Stomach (tissue), 9 donors: Measurements from ENCODE around the gene SPACA4. TPM values are rescaled to one million over a fixed set of nuclear protein-coding genes. Genes with fewer than 3 reads are reported as not detected.

ENCODE experiments used
- DNase-seq, 2 donors: peaks; one replicate each; pipeline versions ENCODE4 v3.0.0 to v3.0.0-alpha.2; 2013 to 2019
- H3K27ac ChIP-seq, 5 donors: fragments of 200-600 bp in 4 of 5; sonication (generic) in 4 of 5; one replicate each; pipeline ENCODE4 v1.5.1; 2013 to 2019; ENCODE audit warnings: mild to moderate bottlenecking in 1 of 5, moderate library complexity in 1 of 5
- H3K27me3 ChIP-seq, 3 donors: fragments of 200-600 bp; sonication (generic); one replicate each; pipeline ENCODE4 v1.5.1; 2017 to 2019; ENCODE audit warnings: mixed run types in 1 of 3
- H3K36me3 ChIP-seq, 4 donors: fragments of 200-600 bp; sonication (generic); 1 replicate in 3 of 4; 2 replicates in 1 of 4; pipeline ENCODE4 v1.5.1; 2016 to 2019
- H3K4me1 ChIP-seq, 4 donors: fragments of 200-600 bp; sonication (generic); one replicate each; pipeline ENCODE4 v1.5.1; 2016 to 2019
- H3K4me3 ChIP-seq, 4 donors: fragments of 200-600 bp; sonication (generic) in 3 of 4; one replicate each; pipeline ENCODE4 v1.5.1; 2016 to 2019; ENCODE audit warnings: mild to moderate bottlenecking in 1 of 4
- H3K9me3 ChIP-seq, 4 donors: fragments of 200-600 bp; sonication (generic); one replicate each; pipeline ENCODE4 v1.5.1; 2016 to 2019
- CTCF ChIP-seq, 7 experiments: fragments of 450-650 bp in 4 of 7; fragments of 200-600 bp in 3 of 7; sonication (generic) in 3 of 7; IDR thresholded peaks; one replicate each; pipeline ENCODE4 v1.5.1; 2016 to 2019; ENCODE audit warnings: antibody characterized with exemption in 7 of 7, control low read depth in 2 of 7, mild to moderate bottlenecking in 1 of 7
- EP300 ChIP-seq: sonication (generic); formaldehyde crosslinking; IDR thresholded peaks from one replicate; pipeline ENCODE4 v1.6.1; 2017; ENCODE audit warnings: antibody characterized with exemption
- POLR2A ChIP-seq, 4 donors: fragments of 450-650 bp; IDR thresholded peaks; one replicate each; pipeline ENCODE4 v1.6.1; 2016; ENCODE audit warnings: antibody characterized with exemption in 4 of 4, control low read depth in 2 of 4, mild to moderate bottlenecking in 1 of 4, moderate library complexity in 1 of 4
- POLR2AphosphoS5 ChIP-seq, 3 donors: sonication (generic); formaldehyde crosslinking; IDR thresholded peaks; one replicate each; pipeline ENCODE4 v1.6.1; 2016; ENCODE audit warnings: antibody characterized with exemption in 3 of 3
- WGBS, 5 donors: extraction: QIAGEN DNeasy Blood & Tissue Kit in 3 of 5; methylation state at CpG; one replicate each; pipeline versions ENCODE4 v1.1.5 to v1.1.7; 2013 to 2018; 5-methylcytosine and 5-hydroxymethylcytosine counted together
- intact Hi-C: fragments of 100-400 bp; cut with DNase I; formaldehyde crosslinking; loops from one replicate; pipeline ENCODE4 v1.15.1; 2023; ENCODE audit warnings: low total_unique reads
- polyA plus RNA-seq, 3 donors: library from polyadenylated mRNA; stranded (reverse); fragments of 200-250 nt; gene quantifications; one replicate each; pipeline ENCODE4 v1.2.3, GENCODE V29; 2013
- total RNA-seq, 5 donors: library from RNA; depleted of rRNA; stranded (reverse); fragments of >200 nt; gene quantifications; one replicate each; pipeline versions ENCODE4 v1.1.0 to v1.2.3, GENCODE V29; 2014 to 2016
- donor health status: healthy with polysubstance abuse.
- donor health status: Bipolar disorder and iron deficiency.
- donor health status: healthy.

The SPACA4 gene
- total and polyA plus RNA-seq, 8 donors, result not detected

- TF ChIP-seq EP300 (no peak), POLR2AphosphoS5 (IDR thresholded peaks at IDR 0.05) (no peak), CTCF (IDR thresholded peaks at IDR 0.05) (no peak), POLR2A (IDR thresholded peaks at IDR 0.05) (no peak)
- intact Hi-C loops, result no loop called here
- DNase-seq, result no peak
Measured at GRCh38 chr19:48591021-48591420, 15.5 kb upstream of the SPACA4 start.

GRCh38 chr19:48595171-48595570 is 11.4 kb upstream of the SPACA4 start:
- no peaks in the 10 kb centered on the region for H3K4me1 ChIP-seq
- DNase-seq, result no peak
- peaks cover 0 to 18% (median 0%) of the 10 kb centered on the region in 3 donors for H3K27me3 ChIP-seq
- intact Hi-C loops, result no loop called here
- no peak overlapping the region for H3K27ac ChIP-seq
- H3K4me3 ChIP-seq, result no peak overlapping the region
- no peaks in the 10 kb centered on the region for H3K9me3 ChIP-seq
- 82 to 90% (median 88%) methylated on average over 9 of the region's 9 CpGs for WGBS, 5 donors
- TF ChIP-seq POLR2A (IDR thresholded peaks at IDR 0.05) (no peak), EP300 (no peak), POLR2AphosphoS5 (IDR thresholded peaks at IDR 0.05) (no peak), CTCF (IDR thresholded peaks at IDR 0.05) (no peak)
- H3K36me3 ChIP-seq, result no peaks in the 10 kb centered on the region

More at GRCh38 chr19:48591021-48591420, 15.5 kb upstream of the SPACA4 start:
- H3K27ac ChIP-seq, result no peak overlapping the region
- H3K27me3 ChIP-seq, result no peaks in the 10 kb centered on the region
- H3K36me3 ChIP-seq, result no peaks in the 10 kb centered on the region
- H3K4me1 ChIP-seq, result peaks cover 7 to 13% (median 10%) of the 10 kb centered on the region in 4 donors
- WGBS, 5 donors, result 77 to 84% (median 80%) methylated on average over 5 of the region's 5 CpGs
- H3K9me3 ChIP-seq, result no peaks in the 10 kb centered on the region
- H3K4me3 ChIP-seq, result no peak overlapping the region

GRCh38 chr19:48595833-48596232 is 10.7 kb upstream of the SPACA4 start:
- intact Hi-C loops, result no loop called here
- H3K9me3 ChIP-seq, result no peaks in the 10 kb centered on the region
- H3K4me1 ChIP-seq, result no peaks in the 10 kb centered on the region
- 61 to 85% (median 79%) methylated on average over 3 to 6 of the region's 6 CpGs for WGBS, 5 donors
- peaks cover 0 to 18% (median 0%) of the 10 kb centered on the region in 3 donors for H3K27me3 ChIP-seq
- no peak for TF ChIP-seq EP300
- TF ChIP-seq POLR2AphosphoS5 (IDR thresholded peaks at IDR 0.05), result no peak
- no peak overlapping the region for H3K4me3 ChIP-seq
- no peak for DNase-seq
- no peak overlapping the region for H3K27ac ChIP-seq
- no peaks in the 10 kb centered on the region for H3K36me3 ChIP-seq

GRCh38 chr19:48596237-48596636 is 10.3 kb upstream of the SPACA4 start:
- H3K27ac ChIP-seq, result no peak overlapping the region
- H3K36me3 ChIP-seq, result no peaks in the 10 kb centered on the region
- TF ChIP-seq EP300, result no peak
- no peak for TF ChIP-seq CTCF (IDR thresholded peaks at IDR 0.05)
- TF ChIP-seq POLR2AphosphoS5 (IDR thresholded peaks at IDR 0.05), result no peak
- TF ChIP-seq POLR2A (IDR thresholded peaks at IDR 0.05), result no peak
- H3K9me3 ChIP-seq, result no peaks in the 10 kb centered on the region
- 77 to 93% (median 82%) methylated on average over 3 to 4 of the region's 4 CpGs for WGBS, 5 donors
- DNase-seq, result no peak
- peaks cover 0 to 18% (median 0%) of the 10 kb centered on the region in 3 donors for H3K27me3 ChIP-seq
- no peak overlapping the region for H3K4me3 ChIP-seq
- intact Hi-C loops, result no loop called here
- H3K4me1 ChIP-seq, result no peaks in the 10 kb centered on the region

- H3K9me3 ChIP-seq, result no peaks in the 10 kb centered on the region
- TF ChIP-seq EP300, result no peak
- TF ChIP-seq POLR2A (IDR thresholded peaks at IDR 0.05), result no peak
- TF ChIP-seq CTCF (IDR thresholded peaks at IDR 0.05), result no peak
- no peak for TF ChIP-seq POLR2AphosphoS5 (IDR thresholded peaks at IDR 0.05)
- H3K36me3 ChIP-seq, result no peaks in the 10 kb centered on the region
- H3K4me3 ChIP-seq, result no peak overlapping the region
- DNase-seq, result no peak
- WGBS, 5 donors, result 72 to 82% (median 80%) methylated on average over 29 to 39 of the region's 39 CpGs
- peaks cover 0 to 18% (median 0%) of the 10 kb centered on the region in 3 donors for H3K27me3 ChIP-seq
- H3K4me1 ChIP-seq, result no peaks in the 10 kb centered on the region
- peak overlapping the region in 1 of 5 donors; percentile 17 for H3K27ac ChIP-seq
- intact Hi-C loops, result no loop called here
Measured at GRCh38 chr19:48596679-48597465, 9.7 kb upstream of the SPACA4 start.
